HFF-Myc (cell line): ENCODE data around the gene TMEM174.

ENCODE experiments used
- DNase-seq: peaks from one replicate; pipeline ENCODE4 v3.0.0-alpha.2; 2011; ENCODE audit warnings: low read depth; ENCODE audit errors: extremely low read depth
- H3K4me3 ChIP-seq: replicated peaks from 2 replicates; pipeline ENCODE4 v1.5.1; 2011; ENCODE audit warnings: low read depth, mild to moderate bottlenecking, control low read depth, low read length
- TF ChIP-seq, protein P1 (sequence below): IDR thresholded peaks from 2 replicates; pipeline ENCODE4 v1.5.1; 2012; ENCODE audit warnings: mild to moderate bottlenecking, low read depth, low read length, control low read depth; ENCODE audit errors: missing control alignments

Gene TMEM174, protein sequence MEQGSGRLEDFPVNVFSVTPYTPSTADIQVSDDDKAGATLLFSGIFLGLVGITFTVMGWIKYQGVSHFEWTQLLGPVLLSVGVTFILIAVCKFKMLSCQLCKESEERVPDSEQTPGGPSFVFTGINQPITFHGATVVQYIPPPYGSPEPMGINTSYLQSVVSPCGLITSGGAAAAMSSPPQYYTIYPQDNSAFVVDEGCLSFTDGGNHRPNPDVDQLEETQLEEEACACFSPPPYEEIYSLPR

DNA sequence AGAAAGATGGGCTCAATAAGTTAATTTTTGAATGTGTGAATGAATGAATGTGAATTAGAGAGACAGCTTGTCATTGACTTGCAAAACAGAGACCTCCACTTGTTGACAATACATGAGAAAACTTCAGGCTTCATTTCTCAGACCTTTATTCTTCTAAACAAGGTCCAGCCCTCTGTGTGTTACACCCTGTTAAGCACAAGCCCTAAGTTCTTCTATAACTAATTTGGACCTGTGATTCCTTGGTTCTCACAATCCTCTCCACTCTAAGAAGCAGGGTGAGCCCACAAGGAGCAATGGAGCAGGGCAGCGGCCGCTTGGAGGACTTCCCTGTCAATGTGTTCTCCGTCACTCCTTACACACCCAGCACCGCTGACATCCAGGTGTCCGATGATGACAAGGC lies at the start of gene TMEM174:
TSS of gene TMEM174 (plus strand) at position 243 of the 400 bp plus-strand sequence. CDS start at position 294, 51 bp downstream.
- TF ChIP-seq, protein P1, sequence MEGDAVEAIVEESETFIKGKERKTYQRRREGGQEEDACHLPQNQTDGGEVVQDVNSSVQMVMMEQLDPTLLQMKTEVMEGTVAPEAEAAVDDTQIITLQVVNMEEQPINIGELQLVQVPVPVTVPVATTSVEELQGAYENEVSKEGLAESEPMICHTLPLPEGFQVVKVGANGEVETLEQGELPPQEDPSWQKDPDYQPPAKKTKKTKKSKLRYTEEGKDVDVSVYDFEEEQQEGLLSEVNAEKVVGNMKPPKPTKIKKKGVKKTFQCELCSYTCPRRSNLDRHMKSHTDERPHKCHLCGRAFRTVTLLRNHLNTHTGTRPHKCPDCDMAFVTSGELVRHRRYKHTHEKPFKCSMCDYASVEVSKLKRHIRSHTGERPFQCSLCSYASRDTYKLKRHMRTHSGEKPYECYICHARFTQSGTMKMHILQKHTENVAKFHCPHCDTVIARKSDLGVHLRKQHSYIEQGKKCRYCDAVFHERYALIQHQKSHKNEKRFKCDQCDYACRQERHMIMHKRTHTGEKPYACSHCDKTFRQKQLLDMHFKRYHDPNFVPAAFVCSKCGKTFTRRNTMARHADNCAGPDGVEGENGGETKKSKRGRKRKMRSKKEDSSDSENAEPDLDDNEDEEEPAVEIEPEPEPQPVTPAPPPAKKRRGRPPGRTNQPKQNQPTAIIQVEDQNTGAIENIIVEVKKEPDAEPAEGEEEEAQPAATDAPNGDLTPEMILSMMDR: no peak

DNA sequence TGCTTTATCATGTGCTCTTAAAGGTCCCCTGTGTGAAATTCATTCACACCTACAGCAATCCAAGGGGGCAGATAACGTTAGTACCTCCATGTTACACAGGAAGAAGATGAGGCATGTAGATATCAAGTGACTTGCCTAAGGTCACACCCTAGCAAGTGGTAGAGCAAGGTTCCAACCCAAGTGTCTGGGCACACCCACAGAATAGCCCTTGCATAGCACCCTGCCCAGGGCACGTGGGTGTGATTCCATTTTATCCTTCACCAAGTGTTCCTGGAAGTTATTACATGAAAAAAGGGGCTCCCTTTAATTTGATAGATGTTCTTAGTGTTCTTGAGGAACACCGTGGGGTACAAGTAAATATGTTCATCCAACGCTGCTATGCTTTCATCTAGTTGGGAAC lies 47.7 kb upstream of the TMEM174 start:
- TF ChIP-seq, protein P1: no peak
- no peak overlapping the region for H3K4me3 ChIP-seq
- DNase-seq: no peak

More for the DNA sequence above, at the start of gene TMEM174:
- no peak for DNase-seq
- H3K4me3 ChIP-seq: no peak within 1 kb of the TSS

DNA sequence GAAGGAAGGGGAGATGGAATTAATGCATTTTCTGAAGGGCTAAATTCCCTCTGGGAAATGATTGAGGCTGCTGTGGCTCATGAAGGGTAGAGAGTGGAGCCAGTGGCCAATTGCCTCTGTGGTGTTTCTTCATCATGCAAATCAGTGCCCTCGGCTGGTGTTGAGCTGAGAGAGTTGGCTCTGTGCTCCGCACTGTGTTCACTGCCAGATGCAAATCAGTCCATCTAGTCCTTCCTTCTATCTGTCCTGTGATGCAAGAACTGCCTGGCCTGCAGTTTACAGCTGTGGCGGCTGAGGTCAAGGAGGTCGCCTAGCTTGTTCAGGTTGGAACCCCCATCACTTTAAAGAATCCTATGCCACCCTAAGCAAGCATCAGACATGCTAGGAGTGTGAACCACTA lies 46.6 kb upstream of the TMEM174 start:
- no peak overlapping the region for H3K4me3 ChIP-seq
- DNase-seq: no peak
- TF ChIP-seq, protein P1: no peak

DNA sequence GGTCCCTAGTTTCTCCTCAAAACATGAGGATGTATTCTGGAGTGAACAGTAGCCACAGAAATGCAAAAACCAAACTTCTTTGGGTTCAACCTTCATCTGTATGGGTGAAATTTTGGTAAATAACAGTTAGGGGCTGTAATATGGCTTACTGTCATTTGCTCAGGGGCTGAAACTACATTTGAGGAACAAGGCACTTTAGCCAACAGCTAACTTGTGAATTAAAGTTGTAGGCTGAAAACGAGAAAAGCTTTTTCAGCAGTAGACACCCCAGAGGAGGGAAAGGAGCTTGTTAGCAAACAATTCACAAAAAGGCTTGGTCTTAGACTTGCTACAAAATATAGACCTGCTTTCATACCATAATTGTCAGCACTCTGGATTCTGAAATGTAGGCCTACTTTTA lies 46.0 kb upstream of the TMEM174 start:
- TF ChIP-seq, protein P1: no peak
- no peak overlapping the region for H3K4me3 ChIP-seq
- no peak for DNase-seq

DNA sequence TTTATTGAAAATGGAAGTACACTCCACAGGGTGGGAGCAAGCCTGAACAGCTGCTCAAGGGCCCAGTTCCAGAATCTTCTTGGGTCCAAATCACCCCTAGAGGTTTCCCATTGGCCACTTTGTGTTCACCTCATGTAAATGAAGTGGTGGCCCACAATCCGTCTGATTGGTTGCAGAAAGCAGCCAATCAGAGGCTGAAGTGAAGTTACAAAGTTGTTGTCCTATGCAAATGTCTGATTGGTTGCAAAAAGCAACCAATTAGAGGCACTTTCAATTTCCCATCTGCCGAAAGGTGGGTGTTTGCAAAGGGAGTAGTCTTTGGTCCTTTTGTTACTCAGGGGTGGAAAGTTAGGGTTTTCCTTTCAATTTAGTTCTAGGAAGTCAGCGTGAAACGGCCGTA lies 43.9 kb upstream of the TMEM174 start:
- TF ChIP-seq, protein P1: no peak
- H3K4me3 ChIP-seq: no peak overlapping the region
- no peak for DNase-seq

DNA sequence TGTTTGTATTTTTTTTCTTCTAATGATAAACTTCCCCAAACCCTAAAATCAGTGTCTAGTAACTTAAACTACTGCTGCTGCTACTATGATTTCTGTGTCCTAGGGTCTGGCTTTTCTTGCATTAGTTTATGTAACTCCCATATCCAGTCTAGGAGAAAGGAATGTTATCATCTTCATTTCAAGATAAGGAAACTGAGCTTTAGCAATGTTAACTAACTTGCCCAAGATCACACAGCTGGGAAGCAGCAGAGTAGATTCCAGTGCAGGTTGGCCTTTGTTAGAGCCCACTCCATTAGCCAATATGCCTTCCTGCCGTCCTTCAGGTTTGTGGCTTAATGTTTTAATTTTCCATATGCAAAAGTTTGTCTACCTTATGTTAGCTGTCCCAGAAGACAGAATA lies 42.2 kb upstream of the TMEM174 start:
- no peak for DNase-seq
- TF ChIP-seq, protein P1: no peak
- no peak overlapping the region for H3K4me3 ChIP-seq
